H1 (cell line): Measurements from ENCODE around the gene KIF26A. TPM values are rescaled to one million over a fixed set of nuclear protein-coding genes. Genes with fewer than 3 reads are reported as not detected.

ENCODE experiments used
- CTCF ChIA-PET: fragments of 300-600 bp; sonication (Branson Sonifier 250); formaldehyde crosslinking; loops from one replicate; lab custom pipeline; 2021; ENCODE audit not compliant: partially characterized antibody; lab: Charles Lee
- POLR2A ChIA-PET: fragments of 300-600 bp; sonication (Branson Sonifier 250); formaldehyde crosslinking; loops from one replicate; lab custom pipeline; 2021; ENCODE audit warnings: inconsistent platforms; ENCODE audit not compliant: partially characterized antibody; lab: Charles Lee
- DNase-seq, 2 experiments: peaks; one replicate each; pipeline versions ENCODE4 v3.0.0 to v3.0.0-alpha.2; 2010 to 2022; ENCODE audit warnings: low spot score in 2 of 2, low read depth in 1 of 2, mixed read lengths in 1 of 2
- FAIRE-seq: peaks from 2 replicates; lab custom pipeline; 2011; peaks lifted over from hg19 to GRCh38; lab: Jason Lieb, UNC
- H2AFZ ChIP-seq: 2 replicates; pipeline ENCODE4 v1.8.1; 2012; ENCODE audit warnings: low read length, inconsistent platforms
- H2AK5ac ChIP-seq: 2 replicates; pipeline ENCODE4 v1.6.1; 2013; ENCODE audit warnings: low read depth, low read length
- H2BK120ac ChIP-seq: replicated peaks from 2 replicates; pipeline ENCODE3; 2013; ENCODE audit warnings: low read depth, low read length, inconsistent platforms
- H2BK12ac ChIP-seq: 2 replicates; pipeline ENCODE4 v1.6.1; 2013; ENCODE audit warnings: low read depth, low read length
- H2BK15ac ChIP-seq: 2 replicates; pipeline ENCODE4 v1.6.1; 2013; ENCODE audit warnings: low read length
- H2BK20ac ChIP-seq: 2 replicates; pipeline ENCODE4 v1.6.1; 2013; ENCODE audit warnings: low read length
- H2BK5ac ChIP-seq: 2 replicates; pipeline ENCODE4 v1.6.1; 2013; ENCODE audit warnings: low read depth, low read length
- H3K14ac ChIP-seq: 2 replicates; pipeline ENCODE4 v1.6.1; 2013; ENCODE audit warnings: inconsistent platforms; ENCODE audit not compliant: insufficient read length
- H3K18ac ChIP-seq: 2 replicates; pipeline ENCODE4 v1.6.1; 2013; ENCODE audit warnings: low read length; ENCODE audit errors: extremely low read depth
- H3K23ac ChIP-seq: 2 replicates; pipeline ENCODE4 v1.6.1; 2013; ENCODE audit warnings: inconsistent platforms; ENCODE audit not compliant: insufficient read length
- H3K23me2 ChIP-seq: 2 replicates; pipeline ENCODE4 v1.6.1; 2013; ENCODE audit warnings: low read depth, low read length
- H3K27ac ChIP-seq: 2 replicates; pipeline ENCODE4 v1.6.1; 2011; ENCODE audit warnings: low read depth, low read length, inconsistent platforms
- H3K27me3 ChIP-seq, 4 experiments: replicated peaks in 1 of 4; 1 replicate in 1 of 4; 2 replicates in 3 of 4; pipeline versions ENCODE4 v1.6.1 to v1.8.1; 2011 to 2013; ENCODE audit warnings: low read length in 3 of 4, mild to moderate bottlenecking in 3 of 4, inconsistent platforms in 2 of 4, mixed read lengths in 2 of 4, moderate library complexity in 1 of 4; ENCODE audit not compliant: control insufficient read depth in 3 of 4, insufficient read depth in 3 of 4; ENCODE audit errors: extremely low read depth in 1 of 4
- H3K36me3 ChIP-seq, 4 experiments: 2 replicates each; pipeline versions ENCODE4 v1.6.1 to v1.8.1; 2011 to 2013; ENCODE audit warnings: mild to moderate bottlenecking in 4 of 4, low read length in 3 of 4, moderate library complexity in 2 of 4, control low read depth in 1 of 4, inconsistent platforms in 1 of 4; ENCODE audit not compliant: insufficient read depth in 4 of 4, control insufficient read depth in 2 of 4
- H3K4ac ChIP-seq: replicated peaks from 2 replicates; pipeline ENCODE3; 2013; ENCODE audit warnings: low read length, low read depth, mixed read lengths, inconsistent platforms; ENCODE audit not compliant: insufficient read length
- H3K4me1 ChIP-seq, 4 experiments: replicated peaks in 1 of 4; 1 replicate in 1 of 4; 2 replicates in 3 of 4; pipeline versions ENCODE4 v1.6.1 to v1.8.1; 2011 to 2013; ENCODE audit warnings: low read length in 3 of 4, inconsistent platforms in 2 of 4, mixed read lengths in 1 of 4; ENCODE audit not compliant: insufficient read depth in 4 of 4, control insufficient read depth in 3 of 4
- H3K4me2 ChIP-seq, 2 experiments: 2 replicates each; pipeline versions ENCODE4 v1.6.1 to v1.8.1; 2011 to 2013; ENCODE audit warnings: low read depth in 2 of 2, low read length in 2 of 2, control low read depth in 1 of 2, inconsistent platforms in 1 of 2, mild to moderate bottlenecking in 1 of 2; ENCODE audit not compliant: insufficient read depth in 1 of 2
- H3K4me3 ChIP-seq, 4 experiments: fragments of 200-600, 300-600 bp in 1 of 4; sonication (generic), shearing (Covaris generic), sonication (Bioruptor Twin) in 1 of 4; 2 replicates each; pipeline versions ENCODE4 v1.5.1 to v1.8.1; 2011 to 2016; ENCODE audit warnings: low read length in 4 of 4, low read depth in 3 of 4, control low read depth in 2 of 4, inconsistent platforms in 2 of 4, mild to moderate bottlenecking in 2 of 4, mixed read lengths in 1 of 4, moderate library complexity in 1 of 4; ENCODE audit not compliant: insufficient read depth in 2 of 4; ENCODE audit errors: extremely low read depth in 1 of 4
- H3K56ac ChIP-seq: replicated peaks from 2 replicates; pipeline ENCODE3; 2013; ENCODE audit warnings: low read depth, mild to moderate bottlenecking, mixed read lengths, low read length, inconsistent platforms; ENCODE audit not compliant: insufficient read length
- H3K79me1 ChIP-seq: 2 replicates; pipeline ENCODE4 v1.6.1; 2013; ENCODE audit warnings: low read depth, low read length, control low read depth
- H3K79me2 ChIP-seq, 2 experiments: 2 replicates each; pipeline versions ENCODE4 v1.6.1 to v1.8.1; 2012 to 2013; ENCODE audit warnings: low read length in 2 of 2, mild to moderate bottlenecking in 2 of 2, inconsistent platforms in 1 of 2; ENCODE audit not compliant: insufficient read depth in 2 of 2, control insufficient read depth in 1 of 2
- H3K9ac ChIP-seq, 4 experiments: replicated peaks in 1 of 4; 1 replicate in 1 of 4; 2 replicates in 3 of 4; pipeline versions ENCODE4 v1.6.1 to v1.8.1; 2011 to 2013; ENCODE audit warnings: low read depth in 3 of 4, low read length in 3 of 4, control low read depth in 2 of 4, mild to moderate bottlenecking in 2 of 4, moderate library complexity in 2 of 4, inconsistent platforms in 1 of 4; ENCODE audit errors: extremely low read depth in 1 of 4
- H3K9me3 ChIP-seq, 2 experiments: 2 replicates each; pipeline versions ENCODE4 v1.6.1 to v1.8.1; 2012 to 2013; ENCODE audit warnings: mild to moderate bottlenecking in 2 of 2, moderate library complexity in 2 of 2, control low read depth in 1 of 2, inconsistent platforms in 1 of 2, low read depth in 1 of 2, low read length in 1 of 2, mixed read lengths in 1 of 2; ENCODE audit not compliant: insufficient read depth in 2 of 2
- H4K20me1 ChIP-seq, 2 experiments: replicated peaks in 1 of 2; 2 replicates each; pipeline versions ENCODE3 to v1.8.1; 2011 to 2013; ENCODE audit warnings: inconsistent platforms in 2 of 2, low read length in 2 of 2, mild to moderate bottlenecking in 1 of 2; ENCODE audit not compliant: insufficient read depth in 2 of 2, control insufficient read depth in 1 of 2
- H4K5ac ChIP-seq: 2 replicates; pipeline ENCODE4 v1.6.1; 2013; ENCODE audit warnings: low read length, low read depth, mixed read lengths, inconsistent platforms; ENCODE audit not compliant: insufficient read length
- H4K8ac ChIP-seq: 2 replicates; pipeline ENCODE4 v1.8.0; 2013; ENCODE audit warnings: mild to moderate bottlenecking, moderate library complexity, low read length, inconsistent platforms; ENCODE audit not compliant: insufficient read depth; ENCODE audit errors: extremely low read depth
- H4K91ac ChIP-seq: replicated peaks from 2 replicates; pipeline ENCODE3; 2013; ENCODE audit warnings: low read length, mixed read lengths, inconsistent platforms; ENCODE audit not compliant: insufficient read length
- ASH2L ChIP-seq: fragments of 200-600, 300-600 bp; sonication (generic); IDR thresholded peaks from one replicate; pipeline ENCODE4 v1.7.1; 2017; ENCODE audit warnings: low read length
- CBX5 ChIP-seq: fragments of 300-800, 300-1000 bp; sonication (generic); IDR thresholded peaks from 2 replicates; pipeline ENCODE4 v1.7.1; 2016; ENCODE audit warnings: antibody characterized with exemption, low read length, low read depth
- JUN ChIP-seq: IDR thresholded peaks from 2 replicates; pipeline ENCODE4 v1.6.1; 2011; ENCODE audit warnings: low read depth, mild to moderate bottlenecking, improper control_type of control experiment, low read length
- KDM4A ChIP-seq: IDR thresholded peaks from one replicate; pipeline ENCODE4 v1.7.1; 2012; ENCODE audit warnings: low read depth, mild to moderate bottlenecking, moderate library complexity, low read length, inconsistent platforms; ENCODE audit not compliant: severe bottlenecking
- NRF1 ChIP-seq: IDR thresholded peaks from 2 replicates; pipeline ENCODE4 v1.6.1; 2011; ENCODE audit warnings: mild to moderate bottlenecking, low read depth, low read length, improper control_type of control experiment
- RBBP5 ChIP-seq: IDR thresholded peaks from 2 replicates; pipeline ENCODE4 v1.7.1; 2012; ENCODE audit warnings: low read depth, mild to moderate bottlenecking, inconsistent platforms, low read length, moderate library complexity, borderline replicate concordance
- RFX5 ChIP-seq: IDR thresholded peaks from 2 replicates; pipeline ENCODE4 v1.6.1; 2011; ENCODE audit warnings: low read depth, low read length, improper control_type of control experiment, borderline replicate concordance
- SIX5 ChIP-seq: IDR thresholded peaks from 2 replicates; pipeline ENCODE4 v1.6.1; 2011; ENCODE audit warnings: mild to moderate bottlenecking, low read depth, low read length
- WGBS, 2 experiments: shearing (Covaris generic) in 1 of 2; methylation state at CpG; one replicate each; pipeline versions ENCODE4 v1.1.6 to v1.1.7; 2013 to 2015; ENCODE audit warnings: low lambda C conversion rate in 2 of 2, mixed read lengths in 2 of 2, inconsistent platforms in 1 of 2, low coverage in 1 of 2, missing lambda C conversion rate in 1 of 2; ENCODE audit not compliant: insufficient replicate concordance in 2 of 2, insufficient coverage in 1 of 2, insufficient read length in 1 of 2; ENCODE audit errors: extremely low coverage in 1 of 2, missing lambda C conversion rate in 1 of 2; 5-methylcytosine and 5-hydroxymethylcytosine counted together
- polyA plus RNA-seq, 7 experiments: library from polyadenylated mRNA; depleted of rRNA in 3 of 7; stranded (reverse) in 5 of 7; unstranded in 2 of 7; fragments of >200 nt in 5 of 7; fragments of 200-250 nt in 2 of 7; gene quantifications; 1 replicate in 5 of 7; 2 replicates in 1 of 7; 4 replicates in 1 of 7; pipeline versions ENCODE4 v1.2.1 to v1.2.3, GENCODE V29; 2011 to 2013; ENCODE audit warnings: missing spikeins in 2 of 7, mixed read lengths in 2 of 7
- total RNA-seq: library from RNA; stranded (reverse); fragmentation: NEBNext Ultra II Directional; extraction: Animal tissue kit (Norgen Biotek cat#: 25700); gene quantifications from 2 replicates; pipeline ENCODE4 v1.2.1, GENCODE V29; 2021
- TF ChIP-seq, protein P1 (sequence below): IDR thresholded peaks from 2 replicates; pipeline ENCODE4 v1.6.1; 2011; ENCODE audit warnings: low read length, improper control_type of control experiment
- TF ChIP-seq, protein P2 (sequence below), 3 experiments: IDR thresholded peaks; 1 replicate in 2 of 3; 2 replicates in 1 of 3; pipeline versions ENCODE4 v1.5.1 to v1.6.1; 2011; ENCODE audit warnings: low read length in 3 of 3, mild to moderate bottlenecking in 3 of 3, inconsistent platforms in 2 of 3, low read depth in 1 of 3, moderate library complexity in 1 of 3; ENCODE audit not compliant: insufficient read depth in 1 of 3; ENCODE audit errors: control extremely low read depth in 1 of 3

The KIF26A gene
- total and polyA plus RNA-seq, 2 of the 8 experiments (the other 6 are each of a cell fraction or from before 2014, with no cell fraction given) = 11.5 to 41.6 TPM

DNA sequence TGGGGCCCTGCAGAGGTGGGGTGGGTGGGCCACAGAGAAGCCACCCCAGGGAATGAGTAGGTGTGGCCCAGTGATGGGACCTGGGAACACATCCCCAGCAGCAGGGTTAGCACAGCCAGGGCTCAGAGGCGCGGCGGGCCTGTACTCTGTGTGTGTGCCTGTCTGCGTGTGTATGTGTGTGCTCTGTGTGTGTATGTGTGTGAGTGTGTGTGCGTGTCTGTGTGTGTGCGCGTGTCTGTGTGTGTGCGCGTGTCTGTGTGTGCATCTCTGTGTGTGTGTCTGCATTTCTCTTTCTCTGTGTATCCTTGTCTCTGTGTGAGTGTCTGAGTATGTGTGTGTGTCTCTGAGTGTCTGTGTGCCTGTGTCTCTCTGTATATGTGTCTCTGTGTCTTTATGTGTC is 26.1 kb downstream of the KIF26A start:
- Histone ChIP-seq H3K4me2 (no peak overlapping the region), H3K4me1 (peaks cover under 1 to 14% (median 9%) of the 10 kb centered on the region in 4 experiments), H2BK120ac (no peak overlapping the region), H2BK20ac (no peak overlapping the region), H2BK15ac (no peak overlapping the region), H3K18ac (no peak overlapping the region), H2AFZ (no peak overlapping the region), H2AK5ac (peak overlapping the region; percentile 82; the same call in 1 of the 2 replicates), H3K79me2 (peaks cover 0 to 6% of the 10 kb centered on the region in 2 experiments; a peak in 2 of 4 replicates), H3K4me3 (no peak overlapping the region), H2BK5ac (peak overlapping the region; percentile 35; the same call in 1 of the 2 replicates), H3K14ac (no peak overlapping the region), H4K91ac (peak overlapping the region; percentile 42), H4K5ac (no peak overlapping the region), H3K9ac (no peak overlapping the region), H3K56ac (no peak overlapping the region), H2BK12ac (no peak overlapping the region; the same call in 1 of the 2 replicates), H3K23ac (no peak overlapping the region), H4K20me1 (peaks cover 2 to 20% of the 10 kb centered on the region in 2 experiments), H3K79me1 (peaks cover 10% of the 10 kb centered on the region), H3K27me3 (no peaks in the 10 kb centered on the region), H3K36me3 (peaks cover 0 to 3% (median 0%) of the 10 kb centered on the region in 4 experiments; a peak in 1 of 8 replicates), H4K8ac (no peak overlapping the region), H3K27ac (peak overlapping the region; percentile 45; the same call in 1 of the 2 replicates), H3K23me2 (no peaks in the 10 kb centered on the region; the same call in 1 of the 2 replicates), H3K9me3 (no peaks in the 10 kb centered on the region), H3K4ac (no peak overlapping the region)
- no peak for DNase-seq
- ChIA-PET POLR2A (no interaction called here), CTCF (no interaction called here)
- WGBS, 2 experiments = 90% methylated on average over 7 of the region's 9 CpGs; no CpG with 5 or more reads in 1 of the 2 experiments
- no peak for FAIRE-seq
- TF ChIP-seq, protein P1, sequence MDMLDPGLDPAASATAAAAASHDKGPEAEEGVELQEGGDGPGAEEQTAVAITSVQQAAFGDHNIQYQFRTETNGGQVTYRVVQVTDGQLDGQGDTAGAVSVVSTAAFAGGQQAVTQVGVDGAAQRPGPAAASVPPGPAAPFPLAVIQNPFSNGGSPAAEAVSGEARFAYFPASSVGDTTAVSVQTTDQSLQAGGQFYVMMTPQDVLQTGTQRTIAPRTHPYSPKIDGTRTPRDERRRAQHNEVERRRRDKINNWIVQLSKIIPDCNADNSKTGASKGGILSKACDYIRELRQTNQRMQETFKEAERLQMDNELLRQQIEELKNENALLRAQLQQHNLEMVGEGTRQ = no peak
- TF ChIP-seq RFX5 = no peak
- TF ChIP-seq SIX5 = no peak
- TF ChIP-seq ASH2L = no peak
- TF ChIP-seq RBBP5 = no peak
- no peak for TF ChIP-seq CBX5
- no peak for TF ChIP-seq KDM4A
- no peak for TF ChIP-seq JUN
- no peak for TF ChIP-seq NRF1
- TF ChIP-seq, protein P2, sequence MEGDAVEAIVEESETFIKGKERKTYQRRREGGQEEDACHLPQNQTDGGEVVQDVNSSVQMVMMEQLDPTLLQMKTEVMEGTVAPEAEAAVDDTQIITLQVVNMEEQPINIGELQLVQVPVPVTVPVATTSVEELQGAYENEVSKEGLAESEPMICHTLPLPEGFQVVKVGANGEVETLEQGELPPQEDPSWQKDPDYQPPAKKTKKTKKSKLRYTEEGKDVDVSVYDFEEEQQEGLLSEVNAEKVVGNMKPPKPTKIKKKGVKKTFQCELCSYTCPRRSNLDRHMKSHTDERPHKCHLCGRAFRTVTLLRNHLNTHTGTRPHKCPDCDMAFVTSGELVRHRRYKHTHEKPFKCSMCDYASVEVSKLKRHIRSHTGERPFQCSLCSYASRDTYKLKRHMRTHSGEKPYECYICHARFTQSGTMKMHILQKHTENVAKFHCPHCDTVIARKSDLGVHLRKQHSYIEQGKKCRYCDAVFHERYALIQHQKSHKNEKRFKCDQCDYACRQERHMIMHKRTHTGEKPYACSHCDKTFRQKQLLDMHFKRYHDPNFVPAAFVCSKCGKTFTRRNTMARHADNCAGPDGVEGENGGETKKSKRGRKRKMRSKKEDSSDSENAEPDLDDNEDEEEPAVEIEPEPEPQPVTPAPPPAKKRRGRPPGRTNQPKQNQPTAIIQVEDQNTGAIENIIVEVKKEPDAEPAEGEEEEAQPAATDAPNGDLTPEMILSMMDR (IDR thresholded peaks at IDR 0.05; ENCODE audit: control extremely low read depth in 1 of 3, insufficient read depth in 1 of 3, low read depth in 1 of 3, low read length in 3 of 3) = no peak
